AG10803 (cell line): Measurements from ENCODE around the gene GRPEL2.
"Not testable (repeated sequence)": the region's sequence is repeated elsewhere in the genome, so short reads cannot be mapped to it uniquely, and the experiment has no call there.

Experiments used
- DNase-seq: peaks from one replicate; pipeline ENCODE4 v3.0.0; 2010; ENCODE audit warnings: low read depth
- H3K4me3 ChIP-seq: 2 replicates; pipeline ENCODE4 v1.5.1; 2011; ENCODE audit warnings: mild to moderate bottlenecking, low read length, control low read depth
- TF ChIP-seq, protein P1 (sequence below): conservative IDR thresholded peaks from 2 replicates; pipeline ENCODE4 v1.5.1; 2011; ENCODE audit warnings: mild to moderate bottlenecking, low read length, control low read depth, inconsistent platforms

GRPEL2 gene

GRCh38 chr5:149387081-149387631 lies 41.9 kb downstream of the GRPEL2 start:
- no peak overlapping the region for H3K4me3 ChIP-seq
- DNase-seq: peak; percentile 87
- TF ChIP-seq, protein P1, sequence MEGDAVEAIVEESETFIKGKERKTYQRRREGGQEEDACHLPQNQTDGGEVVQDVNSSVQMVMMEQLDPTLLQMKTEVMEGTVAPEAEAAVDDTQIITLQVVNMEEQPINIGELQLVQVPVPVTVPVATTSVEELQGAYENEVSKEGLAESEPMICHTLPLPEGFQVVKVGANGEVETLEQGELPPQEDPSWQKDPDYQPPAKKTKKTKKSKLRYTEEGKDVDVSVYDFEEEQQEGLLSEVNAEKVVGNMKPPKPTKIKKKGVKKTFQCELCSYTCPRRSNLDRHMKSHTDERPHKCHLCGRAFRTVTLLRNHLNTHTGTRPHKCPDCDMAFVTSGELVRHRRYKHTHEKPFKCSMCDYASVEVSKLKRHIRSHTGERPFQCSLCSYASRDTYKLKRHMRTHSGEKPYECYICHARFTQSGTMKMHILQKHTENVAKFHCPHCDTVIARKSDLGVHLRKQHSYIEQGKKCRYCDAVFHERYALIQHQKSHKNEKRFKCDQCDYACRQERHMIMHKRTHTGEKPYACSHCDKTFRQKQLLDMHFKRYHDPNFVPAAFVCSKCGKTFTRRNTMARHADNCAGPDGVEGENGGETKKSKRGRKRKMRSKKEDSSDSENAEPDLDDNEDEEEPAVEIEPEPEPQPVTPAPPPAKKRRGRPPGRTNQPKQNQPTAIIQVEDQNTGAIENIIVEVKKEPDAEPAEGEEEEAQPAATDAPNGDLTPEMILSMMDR: no peak

DNA sequence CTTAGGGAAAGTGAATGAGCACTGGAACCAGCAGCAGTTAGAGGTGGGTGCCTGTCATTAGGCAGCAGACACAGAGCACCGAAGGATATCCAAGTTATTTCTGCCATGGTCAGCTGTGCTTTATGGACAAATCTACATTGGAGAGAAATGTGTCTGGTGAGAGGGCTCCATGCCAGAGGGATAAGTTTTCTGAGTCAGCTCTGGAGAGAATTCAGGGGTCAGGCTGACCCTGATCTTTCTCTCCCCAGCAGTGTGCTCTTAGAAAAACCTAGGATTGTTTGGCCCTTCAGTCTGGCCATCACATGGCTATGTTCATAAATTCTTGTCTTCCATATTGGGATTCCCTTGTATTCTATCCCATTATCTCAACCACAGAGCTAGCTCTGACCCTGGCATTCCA lies 42.7 kb downstream of the GRPEL2 start:
- no peak overlapping the region for H3K4me3 ChIP-seq

GRCh38 chr5:149388498-149389190 lies 43.3 kb downstream of the GRPEL2 start:
- DNase-seq: peak; percentile 16
- TF ChIP-seq, protein P1: no peak
- no peak overlapping the region for H3K4me3 ChIP-seq

More for the DNA sequence above, 42.7 kb downstream of the GRPEL2 start:
- TF ChIP-seq, protein P1: no peak
- peak; percentile 66 for DNase-seq

DNA sequence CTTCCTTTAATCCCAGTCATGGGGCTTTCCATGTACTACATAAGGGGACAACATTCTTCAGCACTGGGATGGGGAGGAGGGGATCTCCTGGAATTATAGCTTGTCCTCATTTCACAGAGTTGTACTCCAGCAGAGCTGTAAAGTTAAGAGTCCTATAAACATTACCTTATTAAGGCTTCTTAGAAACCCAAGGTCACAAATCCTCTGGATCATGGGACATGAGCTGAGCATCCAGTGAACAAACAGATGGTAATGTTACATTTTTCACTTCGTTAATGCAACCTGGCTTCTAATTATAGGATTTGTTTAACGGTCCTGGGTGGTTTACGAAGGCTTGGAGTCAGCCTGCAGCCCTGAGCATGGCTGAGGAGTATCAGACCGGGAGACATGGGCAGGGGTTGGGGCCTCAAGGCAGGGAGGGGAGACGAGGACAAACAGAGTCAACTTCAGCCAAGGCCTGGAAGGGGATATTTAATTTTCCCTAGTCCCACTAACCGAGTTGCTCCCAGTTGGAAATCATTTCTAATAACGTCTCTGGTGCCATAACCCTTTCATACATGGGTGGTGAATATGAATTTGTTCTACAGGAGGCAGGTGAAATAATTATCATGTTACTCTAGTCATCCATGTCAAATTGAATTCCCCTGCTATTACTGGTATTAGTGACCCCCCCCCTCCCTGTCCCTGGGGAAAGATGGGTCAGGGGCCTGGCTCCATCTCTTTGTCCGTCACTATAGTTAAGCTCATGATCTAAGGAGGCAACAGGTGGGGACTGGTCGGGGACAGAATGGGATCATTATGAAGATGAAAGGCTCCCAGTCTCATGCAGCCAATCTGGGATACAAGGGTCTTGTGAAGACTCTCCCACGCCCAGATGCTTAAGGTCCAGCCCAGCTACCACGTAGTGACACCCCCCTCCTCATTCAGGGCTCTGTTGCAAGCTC lies 44.5 kb downstream of the GRPEL2 start:
- DNase-seq: no peak

DNA sequence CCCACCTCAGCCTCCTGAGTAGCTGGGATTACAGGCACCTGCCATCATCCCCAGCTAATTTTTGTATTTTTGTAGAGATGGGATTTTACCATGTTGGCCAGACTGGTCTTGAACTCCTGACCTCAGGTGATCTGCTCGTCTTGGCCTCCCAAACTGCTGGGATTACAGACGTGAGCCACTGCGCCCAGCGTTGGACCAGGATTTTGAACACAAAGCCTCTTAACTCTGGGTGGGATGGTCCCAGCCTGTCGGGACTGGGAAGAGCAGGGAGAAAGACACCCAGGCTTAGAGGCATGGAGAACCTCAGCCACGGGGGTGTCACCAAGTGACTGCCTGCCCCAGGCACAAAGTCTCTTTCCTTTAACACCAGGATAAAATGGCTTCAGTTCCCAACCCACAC lies 45.8 kb downstream of the GRPEL2 start:
- DNase-seq: not testable (repeated sequence)

More for the DNA sequence above, 44.5 kb downstream of the GRPEL2 start:
- TF ChIP-seq, protein P1: no peak
- no peak overlapping the region for H3K4me3 ChIP-seq

GRCh38 chr5:149391524-149391923 lies 46.2 kb downstream of the GRPEL2 start:
- DNase-seq: no peak
- TF ChIP-seq, protein P1: no peak
- H3K4me3 ChIP-seq: no peak overlapping the region

More for the DNA sequence above, 45.8 kb downstream of the GRPEL2 start:
- H3K4me3 ChIP-seq: not testable (repeated sequence)

DNA sequence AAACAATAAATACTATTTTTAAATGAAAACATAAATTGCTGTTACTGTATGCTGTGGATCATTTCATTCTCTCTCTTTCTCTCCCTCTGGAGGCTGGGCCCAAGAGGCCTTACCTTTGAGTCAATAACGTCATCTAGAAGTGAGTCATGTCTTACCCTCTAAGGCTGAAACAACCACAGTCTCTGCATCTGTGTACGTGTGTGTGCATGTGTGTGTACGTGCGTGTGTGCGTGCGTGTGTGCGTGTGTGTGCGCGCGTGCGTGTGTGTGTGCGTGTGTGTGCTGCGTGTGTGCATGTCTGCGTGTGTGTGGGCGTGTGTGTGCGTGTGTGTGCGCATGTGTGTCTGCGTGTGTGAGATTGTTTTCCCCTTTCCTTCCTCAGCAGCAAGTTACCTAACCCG lies 47.4 kb downstream of the GRPEL2 start:
- TF ChIP-seq, protein P1: no peak
- no peak overlapping the region for H3K4me3 ChIP-seq
- DNase-seq: peak; percentile 46

DNA sequence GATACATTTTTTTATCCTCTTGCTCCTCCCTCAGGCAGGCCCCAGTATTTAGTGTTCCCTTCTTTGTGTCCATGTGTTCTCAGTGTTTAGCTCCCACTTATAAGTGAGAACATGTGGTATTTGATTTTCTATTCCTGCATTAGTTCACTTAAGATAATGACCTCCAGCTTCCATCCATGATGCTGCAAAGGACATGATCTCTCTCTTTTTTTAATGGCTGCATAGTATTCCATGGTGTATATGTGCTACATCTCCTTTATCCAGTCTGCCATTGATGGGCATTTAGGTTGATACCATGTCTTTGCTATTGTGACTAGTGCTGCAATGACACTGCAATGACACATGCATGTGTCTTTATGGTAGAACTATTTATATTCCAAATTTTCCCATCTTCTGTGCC lies 49.7 kb downstream of the GRPEL2 start:
- not testable (repeated sequence) for DNase-seq, H3K4me3 ChIP-seq
